Measurements from ENCODE around the gene IL33. TPM values are rescaled to one million over a fixed set of nuclear protein-coding genes. Genes with fewer than 3 reads are reported as not detected.

Gene IL33
- total RNA-seq, 1 experiment from 2014 or later, result not detected

DNA sequence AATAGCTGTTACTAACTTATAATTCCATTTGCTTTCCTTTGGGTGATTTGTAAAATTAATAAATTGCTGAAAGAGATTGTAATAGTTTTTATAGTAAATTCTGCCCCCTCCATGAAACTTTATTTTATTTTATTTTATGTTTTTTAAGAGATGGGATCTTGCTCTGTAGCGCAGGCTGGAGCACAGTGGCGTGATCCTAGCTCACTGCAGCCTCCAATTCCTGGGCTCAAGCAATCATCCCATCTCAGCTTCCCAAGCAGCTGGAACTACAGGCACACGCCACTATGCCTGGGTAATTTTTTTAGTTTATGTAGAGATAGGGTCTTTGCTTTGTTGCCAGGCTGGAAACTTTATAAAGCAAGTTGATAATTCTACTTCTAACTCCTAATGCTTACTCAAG, 395 bp downstream of the IL33 start:
- Histone ChIP-seq H3K9me2 (ENCODE audit: insufficient read depth) (no peaks in the 10 kb centered on the region), H3K4me2 (ENCODE audit: low read length) (no peak overlapping the region), H4K20me1 (ENCODE audit: insufficient read depth) (no peaks in the 10 kb centered on the region), H3K27ac (ENCODE audit: low read depth, low read length) (no peak overlapping the region), H3K9ac (ENCODE audit: low read length) (no peak overlapping the region), H2AFZ (ENCODE audit: low read depth, low read length, poor library complexity, severe bottlenecking) (no peak overlapping the region), H3K79me2 (ENCODE audit: insufficient read depth, low read length) (no peaks in the 10 kb centered on the region), H3K4me3 (replicated peaks in 1 of 2; ENCODE audit: low read depth in 1 of 2, low read length in 2 of 2) (no peak overlapping the region), H3K4me1 (ENCODE audit: control insufficient read depth in 1 of 2, insufficient read depth in 2 of 2, low read length in 2 of 2) (no peaks in the 10 kb centered on the region), H3K9me3 (ENCODE audit: control insufficient read depth in 1 of 2, insufficient read depth in 1 of 2, low read depth in 1 of 2, low read length in 2 of 2) (no peaks in the 10 kb centered on the region; a peak in 1 of 4 replicates), H3K36me3 (ENCODE audit: control insufficient read depth in 1 of 2, insufficient read depth in 2 of 2, low read length in 2 of 2) (no peaks in the 10 kb centered on the region), H3K27me3 (ENCODE audit: insufficient read depth, low read length) (no peaks in the 10 kb centered on the region)
- DNase-seq (ENCODE audit: low read depth, low spot score), result no peak
- TF ChIP-seq TCF7L2 (IDR thresholded peaks at IDR 0.05; ENCODE audit: borderline replicate concordance, extremely low read depth, insufficient read depth, insufficient read length) (no peak), RAD21 (IDR thresholded peaks at IDR 0.05; ENCODE audit: low read depth) (no peak), POLR2A (IDR thresholded peaks at IDR 0.05; ENCODE audit: borderline replicate concordance, extremely low read depth, insufficient read depth, insufficient read length) (no peak), ZFX (IDR thresholded peaks at IDR 0.05) (no peak), JUND (IDR thresholded peaks at IDR 0.05) (no peak), EZH2 (IDR thresholded peaks at IDR 0.05) (no peak)
- POLR2A ChIA-PET, result no interaction called here
- BruUV-seq (replicated peaks), result no TSS peak
- intact Hi-C loops (cut with micrococcal nuclease), result no loop called here
- CTCF ChIA-PET, result no interaction called here
- RAD21 ChIA-PET (ENCODE audit: low non-redundant PET in 1 of 2, low total read pairs in 2 of 2, uncharacterized antibody in 2 of 2, unreplicated experiment in 2 of 2), result no interaction called here
- no peak for ATAC-seq

DNA sequence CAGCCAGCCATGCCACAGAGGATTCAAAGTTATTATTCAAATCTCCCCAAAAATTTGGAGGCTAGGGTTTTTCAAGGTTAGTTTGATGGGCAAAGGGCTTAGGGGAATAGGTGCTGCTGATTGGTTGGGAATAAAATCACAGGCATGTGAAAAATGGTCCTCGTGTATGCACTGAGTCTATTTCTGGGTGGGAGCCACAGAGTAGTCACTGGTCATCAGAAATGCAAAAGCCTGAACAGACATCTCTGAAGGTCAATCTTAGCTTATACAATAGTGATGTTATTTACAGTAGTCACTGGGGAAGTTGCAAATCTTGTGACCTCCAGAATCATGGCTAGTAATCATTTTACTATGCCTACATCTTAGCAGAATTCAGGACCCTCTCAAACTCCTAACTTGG, 1.3 kb downstream of the IL33 start:
- Histone ChIP-seq H3K79me2 (ENCODE audit: insufficient read depth, low read length) (no peaks in the 10 kb centered on the region), H3K9me3 (ENCODE audit: control insufficient read depth in 1 of 2, insufficient read depth in 1 of 2, low read depth in 1 of 2, low read length in 2 of 2) (no peaks in the 10 kb centered on the region), H3K27ac (ENCODE audit: low read depth, low read length) (no peak overlapping the region), H3K4me3 (replicated peaks in 1 of 2; ENCODE audit: low read depth in 1 of 2, low read length in 2 of 2) (no peak overlapping the region), H3K4me1 (ENCODE audit: control insufficient read depth in 1 of 2, insufficient read depth in 2 of 2, low read length in 2 of 2) (no peaks in the 10 kb centered on the region), H3K9ac (ENCODE audit: low read length) (no peak overlapping the region), H3K9me2 (ENCODE audit: insufficient read depth) (no peaks in the 10 kb centered on the region), H3K36me3 (ENCODE audit: control insufficient read depth in 1 of 2, insufficient read depth in 2 of 2, low read length in 2 of 2) (no peaks in the 10 kb centered on the region), H4K20me1 (ENCODE audit: insufficient read depth) (no peaks in the 10 kb centered on the region), H2AFZ (ENCODE audit: low read depth, low read length, poor library complexity, severe bottlenecking) (no peak overlapping the region), H3K27me3 (ENCODE audit: insufficient read depth, low read length) (no peaks in the 10 kb centered on the region), H3K4me2 (ENCODE audit: low read length) (no peak overlapping the region)
- ChIA-PET RAD21 (ENCODE audit: low non-redundant PET in 1 of 2, low total read pairs in 2 of 2, uncharacterized antibody in 2 of 2, unreplicated experiment in 2 of 2) (no interaction called here), POLR2A (no interaction called here), CTCF (interaction anchor here (1.4 kb wide), 1 partner anchor 22 kb away, joined by 4 read pairs; no protein-coding TSS in a partner anchor)
- no peak for ATAC-seq
- BruUV-seq (replicated peaks), result no TSS peak
- no peak for DNase-seq (ENCODE audit: low read depth, low spot score)
- intact Hi-C loops (cut with micrococcal nuclease), result no loop called here
- TF ChIP-seq SRF (IDR thresholded peaks at IDR 0.05; ENCODE audit: low read depth), result no peak
- no peak for TF ChIP-seq POLR2A (IDR thresholded peaks at IDR 0.05; ENCODE audit: borderline replicate concordance, extremely low read depth, insufficient read depth, insufficient read length)
- no peak for TF ChIP-seq SIN3A (IDR thresholded peaks at IDR 0.05; ENCODE audit: low read depth)
- no peak for TF ChIP-seq SP1 (IDR thresholded peaks at IDR 0.05; ENCODE audit: low read depth)
- TF ChIP-seq EZH2phosphoT487 (IDR thresholded peaks at IDR 0.05; ENCODE audit: borderline replicate concordance), result no peak
- TF ChIP-seq POLR2AphosphoS5 (IDR thresholded peaks at IDR 0.05; ENCODE audit: low read depth, low read length), result no peak
- no peak for TF ChIP-seq ELF1 (IDR thresholded peaks at IDR 0.05; ENCODE audit: borderline replicate concordance, low read depth)
- TF ChIP-seq CEBPB (IDR thresholded peaks at IDR 0.05; ENCODE audit: low read depth), result no peak
- TF ChIP-seq EZH2 (IDR thresholded peaks at IDR 0.05), result no peak
- TF ChIP-seq ATF3 (IDR thresholded peaks at IDR 0.05), result no peak
- TF ChIP-seq FOSL1 (IDR thresholded peaks at IDR 0.05; ENCODE audit: low read depth), result no peak
- TF ChIP-seq YY1 (IDR thresholded peaks at IDR 0.05; ENCODE audit: extremely low read depth, insufficient replicate concordance, low read depth, low read length), result no peak
- TF ChIP-seq, protein P1, sequence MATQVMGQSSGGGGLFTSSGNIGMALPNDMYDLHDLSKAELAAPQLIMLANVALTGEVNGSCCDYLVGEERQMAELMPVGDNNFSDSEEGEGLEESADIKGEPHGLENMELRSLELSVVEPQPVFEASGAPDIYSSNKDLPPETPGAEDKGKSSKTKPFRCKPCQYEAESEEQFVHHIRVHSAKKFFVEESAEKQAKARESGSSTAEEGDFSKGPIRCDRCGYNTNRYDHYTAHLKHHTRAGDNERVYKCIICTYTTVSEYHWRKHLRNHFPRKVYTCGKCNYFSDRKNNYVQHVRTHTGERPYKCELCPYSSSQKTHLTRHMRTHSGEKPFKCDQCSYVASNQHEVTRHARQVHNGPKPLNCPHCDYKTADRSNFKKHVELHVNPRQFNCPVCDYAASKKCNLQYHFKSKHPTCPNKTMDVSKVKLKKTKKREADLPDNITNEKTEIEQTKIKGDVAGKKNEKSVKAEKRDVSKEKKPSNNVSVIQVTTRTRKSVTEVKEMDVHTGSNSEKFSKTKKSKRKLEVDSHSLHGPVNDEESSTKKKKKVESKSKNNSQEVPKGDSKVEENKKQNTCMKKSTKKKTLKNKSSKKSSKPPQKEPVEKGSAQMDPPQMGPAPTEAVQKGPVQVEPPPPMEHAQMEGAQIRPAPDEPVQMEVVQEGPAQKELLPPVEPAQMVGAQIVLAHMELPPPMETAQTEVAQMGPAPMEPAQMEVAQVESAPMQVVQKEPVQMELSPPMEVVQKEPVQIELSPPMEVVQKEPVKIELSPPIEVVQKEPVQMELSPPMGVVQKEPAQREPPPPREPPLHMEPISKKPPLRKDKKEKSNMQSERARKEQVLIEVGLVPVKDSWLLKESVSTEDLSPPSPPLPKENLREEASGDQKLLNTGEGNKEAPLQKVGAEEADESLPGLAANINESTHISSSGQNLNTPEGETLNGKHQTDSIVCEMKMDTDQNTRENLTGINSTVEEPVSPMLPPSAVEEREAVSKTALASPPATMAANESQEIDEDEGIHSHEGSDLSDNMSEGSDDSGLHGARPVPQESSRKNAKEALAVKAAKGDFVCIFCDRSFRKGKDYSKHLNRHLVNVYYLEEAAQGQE (IDR thresholded peaks at IDR 0.05; ENCODE audit: low read depth), result no peak
- TF ChIP-seq, protein P2, sequence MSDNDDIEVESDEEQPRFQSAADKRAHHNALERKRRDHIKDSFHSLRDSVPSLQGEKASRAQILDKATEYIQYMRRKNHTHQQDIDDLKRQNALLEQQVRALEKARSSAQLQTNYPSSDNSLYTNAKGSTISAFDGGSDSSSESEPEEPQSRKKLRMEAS (IDR thresholded peaks at IDR 0.05), result no peak
- TF ChIP-seq CBX3 (IDR thresholded peaks at IDR 0.05; ENCODE audit: low read depth), result no peak

All from HCT116 (cell line).